HG03442 (cell line): ENCODE results near the gene SEH1L.

ENCODE experiments used
- ATAC-seq: cut with Tn5 transposase; IDR thresholded peaks from one replicate; pipeline ENCODE4 v1.9.1; 2021; ENCODE audit warnings: mild to moderate bottlenecking, moderate library complexity; ENCODE audit not compliant: unreplicated experiment

SEH1L gene

DNA sequence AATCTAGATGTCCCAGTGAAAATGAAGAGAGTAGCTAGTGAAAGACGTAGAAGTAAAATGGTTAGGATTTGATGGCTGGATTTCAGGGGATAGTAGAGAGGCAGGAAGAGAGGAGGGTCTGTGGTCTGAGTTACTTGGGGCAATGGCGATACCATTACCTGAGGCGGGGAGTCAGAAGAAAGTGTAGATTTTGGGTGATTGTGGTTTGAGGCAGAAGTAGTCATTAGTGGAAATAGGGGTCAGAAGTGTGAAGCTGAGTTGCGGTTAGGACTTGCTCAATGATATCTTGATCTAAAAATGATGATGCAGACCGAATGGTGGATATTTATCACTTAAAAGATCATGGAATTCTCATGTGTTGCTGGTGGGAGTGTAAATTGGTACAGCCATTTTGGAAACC is 84.4 kb downstream of the SEH1L start:
- no peak for ATAC-seq

GRCh38 chr18:13035249-13035914 is 87.6 kb downstream of the SEH1L start:
- no peak for ATAC-seq

DNA sequence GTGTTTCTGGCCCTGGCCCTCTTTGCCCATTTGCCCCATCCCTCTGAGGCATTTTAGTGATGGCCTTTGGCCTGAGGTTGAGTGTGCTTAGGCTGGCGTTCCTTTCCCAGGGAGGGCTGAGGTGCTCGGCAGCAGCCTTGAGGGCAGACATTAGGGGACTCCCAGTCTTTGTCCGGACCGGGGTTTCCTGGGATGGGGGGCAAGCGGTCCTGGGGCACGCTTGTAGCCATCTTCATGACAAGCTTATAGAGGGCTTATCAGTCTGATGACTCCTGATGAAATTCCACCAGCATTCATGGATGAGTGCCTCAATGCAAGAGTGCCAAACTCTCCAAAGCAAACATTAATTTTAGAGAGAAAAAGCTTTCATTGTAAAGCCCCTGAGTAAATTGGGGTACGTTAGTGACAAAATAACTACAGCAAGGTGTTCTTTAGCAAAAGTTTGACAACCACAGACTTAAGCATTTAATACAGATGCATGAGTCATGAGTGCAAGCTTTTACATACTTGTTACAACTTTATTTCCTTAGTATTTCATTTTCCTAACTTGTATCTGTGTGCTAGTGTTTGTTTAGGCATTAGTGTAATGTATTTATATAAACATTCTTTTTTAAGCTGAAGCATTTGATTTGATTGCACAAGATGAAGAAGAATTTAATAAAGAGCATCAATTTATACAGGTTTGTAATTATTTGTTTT is 89.0 kb downstream of the SEH1L start:
- ATAC-seq = no peak
